ENCODE results near the gene CDH13. TPM values are rescaled to one million over a fixed set of nuclear protein-coding genes. Genes with fewer than 3 reads are reported as not detected.

The CDH13 gene
- total and polyA plus RNA-seq, 7 donors, result 6.1 to 30.7 (median 22.8) TPM

DNA sequence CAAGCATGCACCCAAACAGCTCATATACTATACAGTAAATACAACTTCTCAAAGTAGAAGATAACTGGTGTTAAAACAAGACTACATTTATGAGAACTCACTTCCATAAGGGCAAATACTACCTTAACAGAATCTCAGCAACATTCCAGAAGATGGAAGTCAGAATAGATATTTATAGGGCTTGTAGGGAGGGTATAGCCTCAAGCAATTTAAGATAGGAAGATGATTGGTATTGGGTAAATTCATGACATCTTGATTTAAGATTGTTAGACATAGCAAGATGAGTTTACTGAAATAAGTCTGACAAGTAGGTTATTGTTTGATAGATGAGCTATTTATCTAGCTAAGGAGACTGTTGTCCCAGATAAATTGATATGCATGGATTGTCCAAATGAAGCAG is 250.2 kb downstream of the CDH13 start:
- Histone ChIP-seq H3K36me3 (ENCODE audit: insufficient read depth in 1 of 2, low read depth in 1 of 2) (no peaks in the 10 kb centered on the region), H3K4me3 (no peak overlapping the region), H3K27me3 (ENCODE audit: insufficient read depth in 3 of 3, low read length in 2 of 3) (no peaks in the 10 kb centered on the region), H3K4me1 (peaks cover 13% of the 10 kb centered on the region), H3K27ac (no peak overlapping the region), H3K9me3 (no peaks in the 10 kb centered on the region)
- DNase-seq, result no peak
- no peak for ATAC-seq
- TF ChIP-seq, protein P1, sequence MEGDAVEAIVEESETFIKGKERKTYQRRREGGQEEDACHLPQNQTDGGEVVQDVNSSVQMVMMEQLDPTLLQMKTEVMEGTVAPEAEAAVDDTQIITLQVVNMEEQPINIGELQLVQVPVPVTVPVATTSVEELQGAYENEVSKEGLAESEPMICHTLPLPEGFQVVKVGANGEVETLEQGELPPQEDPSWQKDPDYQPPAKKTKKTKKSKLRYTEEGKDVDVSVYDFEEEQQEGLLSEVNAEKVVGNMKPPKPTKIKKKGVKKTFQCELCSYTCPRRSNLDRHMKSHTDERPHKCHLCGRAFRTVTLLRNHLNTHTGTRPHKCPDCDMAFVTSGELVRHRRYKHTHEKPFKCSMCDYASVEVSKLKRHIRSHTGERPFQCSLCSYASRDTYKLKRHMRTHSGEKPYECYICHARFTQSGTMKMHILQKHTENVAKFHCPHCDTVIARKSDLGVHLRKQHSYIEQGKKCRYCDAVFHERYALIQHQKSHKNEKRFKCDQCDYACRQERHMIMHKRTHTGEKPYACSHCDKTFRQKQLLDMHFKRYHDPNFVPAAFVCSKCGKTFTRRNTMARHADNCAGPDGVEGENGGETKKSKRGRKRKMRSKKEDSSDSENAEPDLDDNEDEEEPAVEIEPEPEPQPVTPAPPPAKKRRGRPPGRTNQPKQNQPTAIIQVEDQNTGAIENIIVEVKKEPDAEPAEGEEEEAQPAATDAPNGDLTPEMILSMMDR (IDR thresholded peaks at IDR 0.05), result no peak
- intact Hi-C loops (cut with DNase I), result no loop called here

DNA sequence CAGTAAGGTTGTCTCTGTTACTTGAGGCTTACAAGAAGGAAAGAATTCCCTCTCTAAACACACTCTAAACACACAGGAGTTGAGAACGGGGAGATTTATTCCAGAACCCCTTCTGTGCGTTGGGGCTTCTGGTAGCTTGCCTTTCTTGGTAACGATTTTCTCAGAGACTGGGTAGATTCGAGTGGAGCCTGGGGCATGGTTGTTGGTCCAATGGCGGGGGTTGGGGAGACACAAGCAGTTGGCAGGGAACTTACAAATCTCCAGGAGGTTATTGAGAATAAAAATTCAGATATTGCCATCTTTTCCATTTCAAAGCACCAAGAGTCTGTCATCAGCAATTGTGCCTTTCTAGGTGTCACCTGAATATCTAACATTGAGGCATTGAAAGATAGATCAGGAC is 251.7 kb downstream of the CDH13 start:
- WGBS, 3 donors, result 78 to 88% (median 86%) methylated on average over 5 of the region's 5 CpGs
- Histone ChIP-seq H3K9me3 (no peaks in the 10 kb centered on the region), H3K27ac (no peak overlapping the region), H3K27me3 (ENCODE audit: insufficient read depth in 3 of 3, low read length in 2 of 3) (no peaks in the 10 kb centered on the region), H3K36me3 (ENCODE audit: insufficient read depth in 1 of 2, low read depth in 1 of 2) (no peaks in the 10 kb centered on the region), H3K4me1 (peaks cover 21% of the 10 kb centered on the region), H3K4me3 (no peak overlapping the region)
- TF ChIP-seq, protein P1 (IDR thresholded peaks at IDR 0.05), result no peak
- ATAC-seq (no peak), DNase-seq (no peak)
- intact Hi-C loops (cut with DNase I), result no loop called here

DNA sequence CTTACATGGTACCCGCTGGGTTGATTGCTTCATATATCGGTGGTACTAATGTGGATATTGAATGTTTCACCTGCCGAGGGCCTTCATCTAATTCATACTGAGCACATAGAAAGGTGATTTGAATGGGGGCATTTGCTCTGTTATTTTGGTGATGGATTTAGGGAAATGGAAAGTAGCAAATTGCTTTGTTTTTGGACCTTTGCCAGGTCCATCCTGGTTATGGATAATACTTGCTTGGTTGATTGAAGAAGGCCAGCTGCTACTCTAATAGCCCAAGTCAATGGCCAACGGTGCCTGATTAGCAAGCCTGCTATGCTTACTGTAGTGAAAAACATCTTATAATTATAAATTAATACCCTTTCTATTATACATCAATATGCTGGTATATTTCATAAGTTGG is 253.6 kb downstream of the CDH13 start:
- Histone ChIP-seq H3K36me3 (ENCODE audit: insufficient read depth in 1 of 2, low read depth in 1 of 2) (no peaks in the 10 kb centered on the region), H3K4me3 (no peak overlapping the region), H3K4me1 (peaks cover 18% of the 10 kb centered on the region), H3K9me3 (no peaks in the 10 kb centered on the region), H3K27me3 (ENCODE audit: insufficient read depth in 3 of 3, low read length in 2 of 3) (no peaks in the 10 kb centered on the region), H3K27ac (no peak overlapping the region)
- WGBS, 3 donors, result 80 to 90% (median 85%) methylated on average over 4 of the region's 4 CpGs
- no peak for DNase-seq
- TF ChIP-seq, protein P1 (IDR thresholded peaks at IDR 0.05), result no peak
- intact Hi-C loops (cut with DNase I), result loop anchor here in 1 of 2 donors (10.0 kb wide), 1 partner anchor 256 kb away; the partner anchor contains the start of gene CDH13
- no peak for ATAC-seq

DNA sequence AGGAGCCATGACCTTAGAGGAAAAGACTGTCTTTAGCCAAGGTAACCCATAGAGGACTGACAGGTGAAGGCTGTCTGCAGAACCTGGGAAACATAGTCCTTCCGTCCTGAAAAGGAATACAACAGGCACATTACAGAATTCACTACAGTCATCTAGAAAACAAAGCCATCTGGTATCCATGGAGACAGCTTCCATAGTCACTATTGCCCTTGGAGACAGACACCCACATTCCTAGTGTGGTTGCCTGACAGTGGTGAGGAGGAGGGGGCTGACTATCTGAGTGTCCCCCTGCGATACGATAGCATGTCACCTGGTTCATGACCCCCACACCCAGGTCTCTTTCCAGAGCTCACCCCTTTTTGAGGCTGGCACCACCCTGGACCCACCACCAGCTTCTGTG is 254.7 kb downstream of the CDH13 start:
- DNase-seq (no peak), ATAC-seq (no peak)
- H3K4me3 ChIP-seq, result no peak overlapping the region
- peaks cover 18% of the 10 kb centered on the region for H3K4me1 ChIP-seq
- WGBS, 3 donors, result 90 to 100% (median 94%) methylated on average over 3 of the region's 3 CpGs
- TF ChIP-seq, protein P1 (IDR thresholded peaks at IDR 0.05), result no peak
- intact Hi-C loops (cut with DNase I), result loop anchor here in 1 of 2 donors (10.0 kb wide), 1 partner anchor 257 kb away; the partner anchor contains the start of gene CDH13
- no peak overlapping the region for H3K27ac ChIP-seq
- no peaks in the 10 kb centered on the region for H3K9me3 ChIP-seq
- no peaks in the 10 kb centered on the region for H3K27me3 ChIP-seq (ENCODE audit: insufficient read depth in 3 of 3, low read length in 2 of 3)
- no peaks in the 10 kb centered on the region for H3K36me3 ChIP-seq (ENCODE audit: insufficient read depth in 1 of 2, low read depth in 1 of 2)

DNA sequence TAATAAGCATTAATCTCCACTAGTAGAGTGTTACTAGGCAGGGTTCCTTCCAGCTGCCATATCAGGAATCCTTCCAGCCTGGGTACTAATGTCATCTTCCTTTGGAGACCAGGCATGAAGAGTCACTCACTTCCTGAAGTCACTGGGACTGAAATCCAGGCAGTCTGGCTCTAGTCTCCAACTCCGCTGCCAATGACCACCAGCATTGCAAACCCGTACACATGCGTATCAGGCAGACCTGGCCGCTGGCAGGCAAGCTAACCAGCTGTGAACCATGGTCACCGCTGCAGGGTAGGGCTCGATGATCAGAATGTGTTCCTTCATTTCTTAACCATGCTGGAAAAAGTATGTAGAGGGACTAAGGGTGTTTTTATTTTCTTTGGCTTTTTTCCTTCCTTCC is 255.5 kb downstream of the CDH13 start:
- TF ChIP-seq, protein P1 (IDR thresholded peaks at IDR 0.05), result no peak
- intact Hi-C loops (cut with DNase I), result loop anchor here in 1 of 2 donors (10.0 kb wide), 1 partner anchor 257 kb away; the partner anchor contains the start of gene CDH13
- ATAC-seq, result peak in 3 of 4 donors; percentile 58 to 79 (median 60)
- Histone ChIP-seq H3K9me3 (no peaks in the 10 kb centered on the region), H3K27ac (no peak overlapping the region), H3K4me3 (no peak overlapping the region), H3K27me3 (ENCODE audit: insufficient read depth in 3 of 3, low read length in 2 of 3) (no peaks in the 10 kb centered on the region), H3K36me3 (ENCODE audit: insufficient read depth in 1 of 2, low read depth in 1 of 2) (no peaks in the 10 kb centered on the region), H3K4me1 (peaks cover 18% of the 10 kb centered on the region)
- WGBS, 3 donors, result 74 to 88% (median 77%) methylated on average over 6 of the region's 6 CpGs
- no peak for DNase-seq

All from psoas muscle (tissue), 8 donors.